Liver (tissue), 9 donors: ENCODE data around the gene TMEM79. TPM values are rescaled to one million over a fixed set of nuclear protein-coding genes. Genes with fewer than 3 reads are reported as not detected.

Experiments
- DNase-seq: peaks from one replicate; pipeline ENCODE4 v3.0.0-alpha.2; 2017; ENCODE audit warnings: low spot score
- H3K27ac ChIP-seq, 2 donors: one replicate each; pipeline ENCODE4 v1.7.0; 2013; ENCODE audit warnings: inconsistent platforms in 2 of 2, low read length in 2 of 2, control low read depth in 1 of 2, low read depth in 1 of 2, mild to moderate bottlenecking in 1 of 2
- H3K27me3 ChIP-seq, 4 donors: one replicate each; pipeline versions ENCODE4 v1.6.1 to v1.7.0; 2013; ENCODE audit warnings: low read length in 3 of 4, inconsistent platforms in 1 of 4, mild to moderate bottlenecking in 1 of 4, moderate library complexity in 1 of 4; ENCODE audit not compliant: control insufficient read depth in 4 of 4, insufficient read depth in 4 of 4
- H3K36me3 ChIP-seq, 4 donors: one replicate each; pipeline versions ENCODE4 v1.6.1 to v1.7.0; 2013; ENCODE audit warnings: low read length in 3 of 4, mild to moderate bottlenecking in 3 of 4, low read depth in 1 of 4, moderate library complexity in 1 of 4; ENCODE audit not compliant: control insufficient read depth in 4 of 4, insufficient read depth in 3 of 4
- H3K4me1 ChIP-seq, 4 donors: one replicate each; pipeline versions ENCODE4 v1.6.1 to v1.7.0; 2013; ENCODE audit warnings: low read length in 3 of 4, mild to moderate bottlenecking in 3 of 4, moderate library complexity in 1 of 4; ENCODE audit not compliant: control insufficient read depth in 4 of 4, insufficient read depth in 4 of 4
- H3K4me3 ChIP-seq, 3 donors: one replicate each; pipeline versions ENCODE4 v1.6.1 to v1.7.0; 2013; ENCODE audit warnings: low read length in 3 of 3, control low read depth in 1 of 3, low read depth in 1 of 3, mild to moderate bottlenecking in 1 of 3
- H3K9ac ChIP-seq, 2 donors: one replicate each; pipeline ENCODE4 v1.7.0; 2013; ENCODE audit warnings: low read length in 2 of 2, mild to moderate bottlenecking in 2 of 2, moderate library complexity in 2 of 2, control low read depth in 1 of 2, low read depth in 1 of 2
- H3K9me3 ChIP-seq, 4 donors: one replicate each; pipeline versions ENCODE4 v1.6.1 to v1.7.0; 2013; ENCODE audit warnings: low read length in 3 of 4; ENCODE audit not compliant: control insufficient read depth in 4 of 4
- EGR1 ChIP-seq, 2 donors: IDR thresholded peaks; 2 replicates each; pipeline ENCODE4 v1.6.1; 2016 to 2018; ENCODE audit warnings: antibody characterized with exemption in 2 of 2, low read depth in 2 of 2
- FOXA1 ChIP-seq: IDR thresholded peaks from 2 replicates; pipeline ENCODE4 v1.6.1; 2016; ENCODE audit warnings: antibody characterized with exemption
- FOXA2 ChIP-seq: IDR thresholded peaks from 2 replicates; pipeline ENCODE4 v1.6.1; 2016; ENCODE audit warnings: antibody characterized with exemption
- GABPA ChIP-seq, 2 donors: IDR thresholded peaks in 1 of 2; conservative IDR thresholded peaks in 1 of 2; 2 replicates each; pipeline ENCODE4 v1.6.1; 2016; ENCODE audit warnings: antibody characterized with exemption in 2 of 2, mild to moderate bottlenecking in 1 of 2, moderate library complexity in 1 of 2
- HNF4A ChIP-seq, 2 donors: conservative IDR thresholded peaks; 2 replicates each; pipeline ENCODE4 v1.6.1; 2016; ENCODE audit warnings: antibody characterized with exemption in 2 of 2, mild to moderate bottlenecking in 2 of 2
- HNF4G ChIP-seq: IDR thresholded peaks from 2 replicates; pipeline ENCODE4 v1.6.1; 2016; ENCODE audit warnings: antibody characterized with exemption
- JUND ChIP-seq, 2 donors: IDR thresholded peaks; 2 replicates each; pipeline ENCODE4 v1.6.1; 2016; ENCODE audit warnings: antibody characterized with exemption in 2 of 2
- NR2F2 ChIP-seq: IDR thresholded peaks from 2 replicates; pipeline ENCODE4 v1.6.1; 2016; ENCODE audit warnings: antibody characterized with exemption
- RAD21 ChIP-seq, 2 donors: IDR thresholded peaks; 2 replicates each; pipeline ENCODE4 v1.6.1; 2016; ENCODE audit warnings: antibody characterized with exemption in 2 of 2, mild to moderate bottlenecking in 2 of 2
- RXRA ChIP-seq, 2 donors: IDR thresholded peaks; 2 replicates each; pipeline ENCODE4 v1.6.1; 2017 to 2018; ENCODE audit warnings: antibody characterized with exemption in 2 of 2, mild to moderate bottlenecking in 1 of 2
- SP1 ChIP-seq: IDR thresholded peaks from 2 replicates; pipeline ENCODE4 v1.6.1; 2018; ENCODE audit warnings: antibody characterized with exemption, mild to moderate bottlenecking
- TAF1 ChIP-seq: conservative IDR thresholded peaks from 2 replicates; pipeline ENCODE4 v1.6.1; 2016; ENCODE audit warnings: antibody characterized with exemption, mild to moderate bottlenecking
- YY1 ChIP-seq: IDR thresholded peaks from 2 replicates; pipeline ENCODE4 v1.6.1; 2016; ENCODE audit warnings: antibody characterized with exemption, mild to moderate bottlenecking
- WGBS: extraction: QIAGEN DNeasy Blood & Tissue Kit; methylation state at CpG from one replicate; pipeline ENCODE4 v1.1.7; 2013; 5-methylcytosine and 5-hydroxymethylcytosine counted together
- polyA plus RNA-seq, 2 donors: library from polyadenylated mRNA; stranded (reverse) in 1 of 2; unstranded in 1 of 2; fragments of 200-250 nt in 1 of 2; fragments of >200 nt in 1 of 2; fragmentation: Nextera tagmentation in 1 of 2; extraction: Ambion mirVana in 1 of 2; gene quantifications; one replicate each; pipeline versions ENCODE4 v1.2.1 to v1.2.3, GENCODE V29; 2013 to 2015
- total RNA-seq, 2 donors: library from RNA; depleted of rRNA; stranded (reverse); fragments of >200 nt; gene quantifications; one replicate each; pipeline ENCODE4 v1.2.3, GENCODE V29; 2014
- TF ChIP-seq, protein P1 (sequence below): IDR thresholded peaks from 2 replicates; pipeline ENCODE4 v1.6.1; 2016; ENCODE audit warnings: antibody characterized with exemption
- TF ChIP-seq, protein P2 (sequence below): IDR thresholded peaks from 2 replicates; pipeline ENCODE4 v1.6.1; 2016; ENCODE audit warnings: antibody characterized with exemption
- TF ChIP-seq, protein P3 (sequence below): IDR thresholded peaks from 2 replicates; pipeline ENCODE4 v1.6.1; 2016; ENCODE audit warnings: antibody characterized with exemption
- TF ChIP-seq, protein P4 (sequence below): IDR thresholded peaks from 2 replicates; pipeline ENCODE4 v1.6.1; 2016; ENCODE audit warnings: antibody characterized with exemption, mild to moderate bottlenecking
- TF ChIP-seq, protein P5 (sequence below): fragments of 150-350 bp; IDR thresholded peaks from 2 replicates; pipeline ENCODE4 v1.5.1; 2017; ENCODE audit warnings: improper control_type of control experiment, low read depth, low read length; ENCODE audit not compliant: missing input control
- donor health status: healthy.
- donor health status: healthy.
- donor health status: healthy.
- donor health status: healthy.
- donor health status: healthy.

TMEM79 gene
- total and polyA plus RNA-seq, 4 donors = 1.2 to 2.2 (median 1.6) TPM

- no peak for DNase-seq
- Histone ChIP-seq H3K9me3 (no peaks in the 10 kb centered on the region), H3K4me1 (peaks cover 4 to 17% (median 9%) of the 10 kb centered on the region in 4 donors), H3K9ac (no peak overlapping the region), H3K4me3 (no peak overlapping the region), H3K27me3 (no peaks in the 10 kb centered on the region), H3K36me3 (peaks cover 8 to 55% (median 43%) of the 10 kb centered on the region in 4 donors), H3K27ac (no peak overlapping the region)
- no peak for TF ChIP-seq YY1
- TF ChIP-seq, protein P1, sequence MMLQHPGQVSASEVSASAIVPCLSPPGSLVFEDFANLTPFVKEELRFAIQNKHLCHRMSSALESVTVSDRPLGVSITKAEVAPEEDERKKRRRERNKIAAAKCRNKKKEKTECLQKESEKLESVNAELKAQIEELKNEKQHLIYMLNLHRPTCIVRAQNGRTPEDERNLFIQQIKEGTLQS = no peak
- TF ChIP-seq FOXA2 = no peak
- TF ChIP-seq TAF1 = no peak
- TF ChIP-seq, protein P2, sequence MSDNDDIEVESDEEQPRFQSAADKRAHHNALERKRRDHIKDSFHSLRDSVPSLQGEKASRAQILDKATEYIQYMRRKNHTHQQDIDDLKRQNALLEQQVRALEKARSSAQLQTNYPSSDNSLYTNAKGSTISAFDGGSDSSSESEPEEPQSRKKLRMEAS = no peak
- no peak for TF ChIP-seq EGR1 (IDR thresholded peaks at IDR 0.05; ENCODE audit: low read depth in 2 of 2)
- TF ChIP-seq SP1 = no peak
- TF ChIP-seq HNF4G = no peak
- no peak for TF ChIP-seq FOXA1
- TF ChIP-seq, protein P3, sequence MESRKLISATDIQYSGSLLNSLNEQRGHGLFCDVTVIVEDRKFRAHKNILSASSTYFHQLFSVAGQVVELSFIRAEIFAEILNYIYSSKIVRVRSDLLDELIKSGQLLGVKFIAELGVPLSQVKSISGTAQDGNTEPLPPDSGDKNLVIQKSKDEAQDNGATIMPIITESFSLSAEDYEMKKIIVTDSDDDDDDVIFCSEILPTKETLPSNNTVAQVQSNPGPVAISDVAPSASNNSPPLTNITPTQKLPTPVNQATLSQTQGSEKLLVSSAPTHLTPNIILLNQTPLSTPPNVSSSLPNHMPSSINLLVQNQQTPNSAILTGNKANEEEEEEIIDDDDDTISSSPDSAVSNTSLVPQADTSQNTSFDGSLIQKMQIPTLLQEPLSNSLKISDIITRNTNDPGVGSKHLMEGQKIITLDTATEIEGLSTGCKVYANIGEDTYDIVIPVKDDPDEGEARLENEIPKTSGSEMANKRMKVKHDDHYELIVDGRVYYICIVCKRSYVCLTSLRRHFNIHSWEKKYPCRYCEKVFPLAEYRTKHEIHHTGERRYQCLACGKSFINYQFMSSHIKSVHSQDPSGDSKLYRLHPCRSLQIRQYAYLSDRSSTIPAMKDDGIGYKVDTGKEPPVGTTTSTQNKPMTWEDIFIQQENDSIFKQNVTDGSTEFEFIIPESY = no peak
- no peak for TF ChIP-seq GABPA (IDR thresholded peaks at IDR 0.05 in 1 of 2, conservative IDR thresholded peaks at IDR 0.05 in 1 of 2)
- TF ChIP-seq NR2F2 = no peak
- TF ChIP-seq JUND (IDR thresholded peaks at IDR 0.05) = no peak
- no peak for TF ChIP-seq HNF4A (conservative IDR thresholded peaks at IDR 0.05)
- TF ChIP-seq RAD21 (IDR thresholded peaks at IDR 0.05) = no peak
- no peak for TF ChIP-seq RXRA (IDR thresholded peaks at IDR 0.05)
- TF ChIP-seq, protein P4, sequence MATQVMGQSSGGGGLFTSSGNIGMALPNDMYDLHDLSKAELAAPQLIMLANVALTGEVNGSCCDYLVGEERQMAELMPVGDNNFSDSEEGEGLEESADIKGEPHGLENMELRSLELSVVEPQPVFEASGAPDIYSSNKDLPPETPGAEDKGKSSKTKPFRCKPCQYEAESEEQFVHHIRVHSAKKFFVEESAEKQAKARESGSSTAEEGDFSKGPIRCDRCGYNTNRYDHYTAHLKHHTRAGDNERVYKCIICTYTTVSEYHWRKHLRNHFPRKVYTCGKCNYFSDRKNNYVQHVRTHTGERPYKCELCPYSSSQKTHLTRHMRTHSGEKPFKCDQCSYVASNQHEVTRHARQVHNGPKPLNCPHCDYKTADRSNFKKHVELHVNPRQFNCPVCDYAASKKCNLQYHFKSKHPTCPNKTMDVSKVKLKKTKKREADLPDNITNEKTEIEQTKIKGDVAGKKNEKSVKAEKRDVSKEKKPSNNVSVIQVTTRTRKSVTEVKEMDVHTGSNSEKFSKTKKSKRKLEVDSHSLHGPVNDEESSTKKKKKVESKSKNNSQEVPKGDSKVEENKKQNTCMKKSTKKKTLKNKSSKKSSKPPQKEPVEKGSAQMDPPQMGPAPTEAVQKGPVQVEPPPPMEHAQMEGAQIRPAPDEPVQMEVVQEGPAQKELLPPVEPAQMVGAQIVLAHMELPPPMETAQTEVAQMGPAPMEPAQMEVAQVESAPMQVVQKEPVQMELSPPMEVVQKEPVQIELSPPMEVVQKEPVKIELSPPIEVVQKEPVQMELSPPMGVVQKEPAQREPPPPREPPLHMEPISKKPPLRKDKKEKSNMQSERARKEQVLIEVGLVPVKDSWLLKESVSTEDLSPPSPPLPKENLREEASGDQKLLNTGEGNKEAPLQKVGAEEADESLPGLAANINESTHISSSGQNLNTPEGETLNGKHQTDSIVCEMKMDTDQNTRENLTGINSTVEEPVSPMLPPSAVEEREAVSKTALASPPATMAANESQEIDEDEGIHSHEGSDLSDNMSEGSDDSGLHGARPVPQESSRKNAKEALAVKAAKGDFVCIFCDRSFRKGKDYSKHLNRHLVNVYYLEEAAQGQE = no peak
- TF ChIP-seq, protein P5, sequence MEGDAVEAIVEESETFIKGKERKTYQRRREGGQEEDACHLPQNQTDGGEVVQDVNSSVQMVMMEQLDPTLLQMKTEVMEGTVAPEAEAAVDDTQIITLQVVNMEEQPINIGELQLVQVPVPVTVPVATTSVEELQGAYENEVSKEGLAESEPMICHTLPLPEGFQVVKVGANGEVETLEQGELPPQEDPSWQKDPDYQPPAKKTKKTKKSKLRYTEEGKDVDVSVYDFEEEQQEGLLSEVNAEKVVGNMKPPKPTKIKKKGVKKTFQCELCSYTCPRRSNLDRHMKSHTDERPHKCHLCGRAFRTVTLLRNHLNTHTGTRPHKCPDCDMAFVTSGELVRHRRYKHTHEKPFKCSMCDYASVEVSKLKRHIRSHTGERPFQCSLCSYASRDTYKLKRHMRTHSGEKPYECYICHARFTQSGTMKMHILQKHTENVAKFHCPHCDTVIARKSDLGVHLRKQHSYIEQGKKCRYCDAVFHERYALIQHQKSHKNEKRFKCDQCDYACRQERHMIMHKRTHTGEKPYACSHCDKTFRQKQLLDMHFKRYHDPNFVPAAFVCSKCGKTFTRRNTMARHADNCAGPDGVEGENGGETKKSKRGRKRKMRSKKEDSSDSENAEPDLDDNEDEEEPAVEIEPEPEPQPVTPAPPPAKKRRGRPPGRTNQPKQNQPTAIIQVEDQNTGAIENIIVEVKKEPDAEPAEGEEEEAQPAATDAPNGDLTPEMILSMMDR = no peak
- 93% methylated on average over 5 of the region's 5 CpGs for whole genome bisulfite sequencing
Observed at GRCh38 chr1:156249593-156249992, 34.5 kb upstream of the TMEM79 start.
